Measurements from ENCODE around the gene RUNDC3A.

The RUNDC3A gene

DNA sequence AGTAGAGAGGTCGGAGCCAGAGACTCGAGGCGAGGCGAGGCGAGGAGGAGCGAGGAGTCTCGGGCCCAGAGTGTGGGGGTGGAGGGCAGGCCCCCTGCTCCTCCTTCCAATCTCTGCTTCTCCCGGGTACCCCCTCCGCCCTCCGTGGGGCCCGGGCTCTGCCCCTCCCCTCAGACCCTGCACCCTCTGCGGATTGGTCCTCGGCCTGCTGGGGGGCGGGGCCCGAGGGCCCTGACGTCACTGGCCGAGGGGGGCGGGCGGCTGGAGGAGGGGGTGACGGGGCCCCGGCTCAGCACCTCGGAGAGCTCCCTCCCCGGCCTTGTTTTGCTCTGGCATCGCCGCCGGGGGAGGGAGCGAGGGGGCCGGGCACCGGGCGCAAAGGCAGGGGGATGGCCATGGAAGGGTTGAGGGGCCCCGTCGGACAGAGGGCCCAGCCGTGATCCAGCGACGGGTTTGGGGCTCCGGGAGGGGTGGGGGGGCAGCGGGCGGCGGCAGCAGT lies at the start of gene RUNDC3A:
RUNDC3A (plus strand) TSS at position 282 of the 499 bp plus-strand sequence. CDS start 232 bp downstream, outside the sequence.
- DNase-seq (ENCODE audit: low spot score) = peak; percentile 81

DNA sequence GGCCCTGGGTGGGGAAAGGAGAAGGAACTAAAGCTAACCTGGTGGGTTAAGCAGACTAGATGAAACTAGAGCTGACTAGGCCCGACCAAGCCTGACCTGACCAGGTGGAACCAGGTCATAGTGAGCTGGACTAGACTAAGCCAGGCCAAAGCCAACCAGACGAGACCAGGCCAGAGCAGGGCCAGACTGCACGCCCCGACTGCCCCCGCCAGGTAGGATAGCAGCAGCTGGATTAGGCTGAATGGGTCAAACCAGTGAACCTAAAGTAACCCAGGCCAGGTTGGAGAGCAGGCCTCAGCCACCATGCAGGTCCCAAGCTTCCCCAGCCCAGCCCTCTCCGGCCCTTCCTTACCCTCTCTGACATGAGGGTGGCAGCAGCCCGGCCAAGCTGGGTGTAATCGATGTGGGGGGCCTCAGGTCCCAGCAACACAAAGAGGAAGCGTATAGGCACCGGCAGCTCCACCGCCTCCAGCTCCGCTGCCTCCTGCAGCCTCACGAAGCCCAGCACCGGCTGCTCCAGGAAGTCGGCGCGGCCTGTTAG lies 49.5 kb upstream of the RUNDC3A start:
- DNase-seq (ENCODE audit: low spot score) = no peak

DNA sequence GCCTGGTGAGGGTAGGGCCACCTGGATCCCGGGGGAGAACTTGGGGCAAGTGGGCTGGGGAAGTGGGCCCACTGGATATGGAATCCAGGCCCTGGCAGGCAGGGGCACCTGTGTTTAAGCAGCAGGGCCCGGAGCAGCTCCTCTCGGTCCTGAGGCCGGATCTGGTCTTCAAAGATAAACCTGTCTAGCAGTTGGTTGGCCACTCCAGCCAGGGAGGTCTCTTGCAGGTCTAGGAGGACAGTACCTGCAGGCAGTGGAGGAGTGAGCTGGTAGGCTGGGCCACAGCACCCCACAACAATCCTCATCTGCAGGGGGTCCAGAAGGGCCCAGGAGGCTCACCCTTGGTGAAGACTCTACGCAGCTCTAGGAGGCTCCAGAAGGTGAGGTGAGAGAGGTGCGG lies 48.1 kb upstream of the RUNDC3A start:
- DNase-seq (ENCODE audit: low spot score) = no peak

DNA sequence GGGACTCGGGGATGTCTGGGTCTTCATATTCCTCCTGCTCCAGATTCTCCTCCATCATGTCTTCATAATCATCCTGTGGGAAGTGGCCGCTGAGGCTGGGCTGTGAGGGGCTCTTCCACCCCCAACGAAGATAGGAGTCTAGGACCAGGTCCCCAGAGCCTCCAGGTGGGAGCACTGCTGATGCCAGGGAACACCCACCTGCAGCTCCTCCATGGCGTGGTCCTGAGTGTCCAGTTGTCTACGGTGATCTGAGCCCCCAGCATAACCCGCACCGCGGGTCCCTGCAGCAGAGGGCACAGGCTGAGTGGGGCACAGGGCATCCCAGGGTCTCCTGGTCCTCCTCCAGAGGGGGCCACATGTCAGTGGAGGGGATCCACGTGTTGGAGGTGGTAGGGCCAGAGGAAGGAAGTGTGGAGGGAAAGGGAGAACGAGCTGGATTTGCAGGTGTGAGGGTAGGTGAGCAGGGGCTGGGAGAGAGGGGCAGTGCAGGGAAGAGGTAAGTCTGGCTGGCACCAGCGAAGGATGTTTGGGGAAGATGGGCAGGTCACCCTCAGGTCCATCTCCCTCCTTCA lies 45.7 kb upstream of the RUNDC3A start:
- DNase-seq (ENCODE audit: low spot score) = no peak

DNA sequence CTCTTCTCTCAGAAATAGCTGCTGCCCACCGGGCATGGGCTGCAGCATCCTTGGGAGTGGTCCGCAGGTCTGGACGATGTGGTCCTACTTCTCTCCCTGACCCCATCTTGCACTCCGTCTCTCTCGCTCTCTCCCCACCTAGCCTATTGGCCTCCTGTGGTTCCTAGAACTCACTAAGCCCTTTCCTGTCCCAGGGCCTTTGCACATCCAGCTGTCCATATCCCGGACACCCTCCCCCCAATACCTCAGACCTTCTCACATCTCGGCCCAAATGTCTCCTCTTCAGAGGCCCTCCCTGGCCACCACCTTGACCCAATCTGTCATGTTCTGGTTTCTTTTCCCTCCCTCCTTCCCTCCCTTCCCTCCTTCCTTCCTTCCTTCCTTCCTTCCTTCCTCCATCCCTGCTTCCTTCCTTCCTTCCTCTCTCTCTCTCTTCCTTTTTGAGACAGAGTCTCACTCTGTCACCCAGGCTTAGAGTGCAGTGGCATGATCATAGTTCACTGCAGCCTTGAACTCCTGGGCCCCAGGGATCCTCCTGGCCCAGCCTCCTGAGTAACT lies 45.0 kb upstream of the RUNDC3A start:
- DNase-seq (ENCODE audit: low spot score) = no peak

DNA sequence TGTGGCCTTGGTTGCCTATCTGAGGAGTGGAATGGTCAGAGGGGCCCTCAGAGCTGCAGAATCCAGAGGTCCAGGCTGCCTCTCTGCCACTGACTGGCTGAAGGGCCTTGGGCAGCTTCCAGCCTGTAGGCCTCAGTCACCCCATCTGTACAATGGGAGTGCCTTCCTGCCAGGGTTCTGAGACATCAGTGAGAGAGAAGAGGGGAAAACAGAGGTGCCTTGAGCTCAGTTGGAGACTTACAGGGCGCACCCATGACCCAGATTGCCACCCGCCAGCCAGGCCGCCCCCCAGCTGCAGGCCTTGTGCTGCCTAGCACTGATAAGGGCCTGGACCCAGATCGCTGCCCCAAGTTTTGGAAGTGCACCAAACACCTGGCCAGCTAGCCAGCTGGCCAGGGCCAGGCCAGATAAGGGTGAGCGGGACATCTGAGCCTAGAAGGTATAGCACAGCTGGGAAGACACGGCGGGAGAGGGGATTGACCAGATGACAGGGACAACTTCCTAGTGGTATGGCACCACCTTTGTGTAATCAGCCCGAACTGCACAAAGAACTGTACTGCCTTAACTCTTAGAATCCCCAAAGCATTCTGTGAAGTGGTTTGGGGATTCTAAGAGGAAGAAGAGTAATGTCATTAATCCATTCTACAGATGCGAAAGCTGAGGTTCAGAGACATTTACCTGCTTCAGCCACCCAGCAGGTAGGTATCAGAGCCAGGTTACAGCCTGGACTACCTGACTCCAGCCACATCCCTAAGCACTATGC lies 41.8 kb upstream of the RUNDC3A start:
- no peak for DNase-seq (ENCODE audit: low spot score)

DNA sequence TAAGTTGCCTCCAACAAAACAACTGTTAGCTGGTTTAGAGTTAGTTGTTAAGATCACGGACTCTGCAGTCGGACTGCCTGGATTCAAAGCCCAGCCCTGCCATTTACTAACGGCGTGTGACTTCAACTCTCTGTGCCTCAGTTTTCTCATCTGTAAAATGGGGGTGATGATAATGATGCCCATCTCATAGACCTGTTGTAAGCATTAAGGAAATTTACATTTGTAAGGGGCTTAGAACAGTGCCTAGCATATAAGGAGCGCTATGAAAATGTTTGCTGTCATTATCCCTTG lies 41.3 kb upstream of the RUNDC3A start:
- DNase-seq (ENCODE audit: low spot score) = no peak

DNA sequence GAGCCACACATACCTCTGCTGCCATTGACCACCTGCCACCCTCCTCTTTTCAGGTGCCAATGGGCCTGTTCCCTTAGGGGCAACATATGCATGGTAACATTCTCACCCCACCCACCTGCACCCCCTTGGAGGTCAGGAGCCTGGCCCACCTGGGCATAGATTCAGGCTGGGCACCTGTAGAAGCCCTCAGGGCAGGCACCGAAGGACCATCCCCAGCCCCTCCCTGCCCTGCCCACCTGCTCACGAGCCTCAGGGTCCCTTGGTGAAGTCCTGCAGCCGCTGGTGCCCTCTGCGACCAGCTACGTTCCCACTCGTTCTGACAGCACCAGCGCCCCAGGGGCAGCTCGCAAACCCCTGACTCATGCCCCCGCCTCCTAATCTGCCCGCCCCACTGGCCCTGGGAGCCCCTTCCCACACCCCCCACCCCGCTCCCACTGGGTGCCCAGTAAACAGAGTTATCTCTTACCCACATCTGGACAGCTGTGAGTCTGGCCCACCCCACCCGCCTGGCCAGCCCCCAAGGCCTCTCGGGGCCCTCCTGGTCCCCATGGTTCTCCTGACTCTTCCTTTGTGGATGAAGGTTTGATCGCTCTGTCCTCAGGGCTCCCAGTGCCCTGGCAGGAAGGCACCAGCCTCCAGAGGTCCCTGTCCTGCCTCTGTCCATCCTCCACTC lies 40.4 kb upstream of the RUNDC3A start, which contains the start of gene SLC4A1:
SLC4A1 (minus strand) TSS at position 318 of the 673 bp plus-strand sequence. CDS start 5,269 bp downstream, outside the sequence.
- DNase-seq (ENCODE audit: low spot score) = no peak

DNA sequence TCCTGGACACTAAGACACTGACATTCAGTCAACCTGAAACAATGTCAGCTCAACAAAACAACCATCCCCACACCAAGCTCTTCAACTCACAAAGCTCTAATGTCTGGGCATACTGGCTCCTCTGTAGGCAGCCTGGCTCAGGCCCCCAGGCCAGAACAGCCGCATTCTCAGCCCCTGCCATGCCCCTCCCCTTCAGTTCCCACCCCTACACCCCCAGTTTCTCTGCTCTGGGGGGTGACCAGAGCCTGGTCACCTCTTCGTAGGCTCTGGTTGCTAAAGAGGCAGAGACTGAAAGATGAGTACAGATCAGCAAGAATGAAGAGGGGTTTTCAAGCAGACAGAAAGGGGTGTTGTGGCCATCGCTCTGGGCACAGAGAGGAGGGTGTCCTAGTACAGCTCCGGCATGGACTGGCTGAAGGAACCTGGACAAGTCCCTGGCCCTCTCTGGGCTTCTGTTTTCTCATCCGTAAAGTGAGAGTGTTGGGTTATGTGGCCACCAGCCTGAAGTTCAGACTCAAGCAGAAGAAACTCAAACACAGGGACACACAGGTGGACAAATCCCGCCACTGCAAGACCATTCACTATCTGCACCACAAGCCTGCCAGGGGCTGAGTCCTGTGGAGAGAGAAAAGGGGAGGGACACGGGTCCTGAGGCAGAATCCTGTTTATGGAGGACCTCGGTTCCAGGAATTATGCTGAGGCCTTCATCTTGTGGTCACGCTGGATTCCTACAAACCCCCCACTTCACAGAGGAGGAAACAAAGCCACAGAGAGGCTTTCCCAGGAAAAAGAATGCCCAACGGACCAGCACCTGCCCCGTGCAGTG lies 39.5 kb upstream of the RUNDC3A start:
- DNase-seq (ENCODE audit: low spot score) = no peak

DNA sequence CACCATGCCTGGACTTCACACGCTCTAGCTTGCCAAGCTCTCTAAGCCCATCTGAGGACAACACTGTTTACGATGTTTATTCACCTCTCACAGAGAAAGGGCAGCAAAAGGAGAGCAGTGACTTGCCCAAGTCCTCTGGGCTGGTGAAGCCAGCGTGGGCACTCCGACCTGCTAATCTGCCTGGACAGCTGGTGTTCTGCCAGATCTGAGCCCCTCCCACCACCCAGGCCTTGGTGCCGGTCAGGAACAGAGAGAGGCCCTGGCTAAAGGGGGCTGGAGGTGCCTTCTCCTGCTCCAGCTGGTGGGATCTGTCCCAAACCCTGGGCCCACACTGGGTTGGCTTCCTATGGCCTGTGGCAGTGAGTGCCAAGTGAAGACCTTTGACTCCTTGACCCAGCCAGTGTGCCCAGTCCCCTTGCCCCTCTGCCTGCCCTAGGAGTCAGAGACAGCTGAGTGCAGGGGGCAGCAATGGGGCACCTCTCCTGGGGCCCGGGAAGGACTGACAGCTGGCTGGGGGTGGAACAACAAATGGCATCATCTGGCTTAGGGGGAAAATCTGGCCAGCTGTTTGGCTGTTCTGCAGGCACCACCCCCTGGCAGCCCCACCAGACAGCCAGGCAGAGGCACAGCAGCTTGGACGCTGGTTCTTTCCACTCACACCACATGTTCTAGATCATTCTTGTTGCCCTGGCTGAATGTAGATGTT lies 38.7 kb upstream of the RUNDC3A start:
- no peak for DNase-seq (ENCODE audit: low spot score)

DNA sequence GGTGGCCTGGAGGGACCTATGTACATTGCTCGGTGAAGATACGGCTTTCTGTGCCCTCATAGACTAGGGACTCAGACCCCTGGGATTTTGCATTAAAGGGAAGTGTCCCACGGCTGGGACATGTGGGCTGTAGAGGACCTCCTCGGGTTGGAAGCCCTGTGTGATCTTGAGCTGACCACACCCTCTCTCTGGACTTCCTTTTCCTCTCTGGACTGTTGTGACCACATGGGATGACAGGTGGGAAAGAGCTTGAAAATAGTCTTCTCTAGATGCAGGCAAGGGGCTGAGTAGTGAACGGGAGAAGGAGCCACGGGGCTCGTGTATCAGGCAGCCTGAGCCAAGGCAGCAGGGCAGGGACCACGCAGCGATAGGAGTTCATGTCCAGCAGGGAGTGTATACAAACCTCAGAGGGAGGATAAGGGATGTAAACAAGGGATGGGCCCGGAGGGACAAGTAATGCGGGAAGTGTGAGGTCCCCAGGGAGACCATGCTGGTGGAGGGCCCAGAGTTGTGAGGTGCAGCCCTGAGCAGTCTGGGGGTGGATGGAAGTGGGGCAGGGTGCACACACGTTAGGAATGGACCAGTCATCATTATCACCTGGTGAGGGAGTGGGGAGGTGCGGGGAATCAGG lies 36.0 kb upstream of the RUNDC3A start:
- no peak for DNase-seq (ENCODE audit: low spot score)

DNA sequence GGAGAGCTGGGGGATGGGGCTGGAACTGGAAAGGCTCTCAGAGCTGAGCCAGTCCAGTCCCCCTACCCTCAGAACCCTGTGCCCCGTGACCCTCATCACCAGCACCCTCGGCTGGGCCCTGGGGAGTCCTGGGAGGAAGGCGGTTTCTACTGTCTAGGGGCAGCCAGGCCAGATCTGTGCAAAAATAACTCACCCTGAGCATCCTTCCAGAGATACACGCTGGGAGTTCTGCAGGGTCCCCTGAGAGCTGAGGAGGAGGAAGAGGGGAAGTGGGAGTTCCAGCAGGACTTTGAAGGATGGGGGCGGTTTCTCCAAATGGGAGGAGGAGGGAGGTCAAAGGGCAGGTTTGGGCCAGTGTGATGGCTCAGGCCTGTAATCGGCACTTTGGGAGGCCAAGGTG lies 35.4 kb upstream of the RUNDC3A start:
- DNase-seq (ENCODE audit: low spot score) = no peak

DNA sequence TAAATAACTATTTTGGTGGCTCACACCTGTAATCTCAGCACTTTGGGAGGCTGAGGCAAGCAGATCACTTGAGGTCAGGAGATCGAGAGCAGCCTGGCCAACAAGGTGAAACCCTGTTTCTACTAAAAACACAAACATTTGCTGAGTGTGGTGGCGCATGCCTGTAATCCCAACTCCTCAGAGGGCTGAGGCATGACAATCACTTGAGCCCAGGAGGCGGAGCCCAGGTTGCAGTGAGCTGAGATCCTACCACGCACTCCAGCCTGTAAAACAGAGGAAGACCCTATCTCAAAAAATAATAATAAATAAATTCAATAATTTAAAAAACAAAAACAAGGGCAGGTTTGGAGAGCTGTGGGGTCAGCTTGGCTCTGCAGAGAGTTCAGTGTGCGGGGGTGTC lies 34.8 kb upstream of the RUNDC3A start:
- DNase-seq (ENCODE audit: low spot score) = no peak

DNA sequence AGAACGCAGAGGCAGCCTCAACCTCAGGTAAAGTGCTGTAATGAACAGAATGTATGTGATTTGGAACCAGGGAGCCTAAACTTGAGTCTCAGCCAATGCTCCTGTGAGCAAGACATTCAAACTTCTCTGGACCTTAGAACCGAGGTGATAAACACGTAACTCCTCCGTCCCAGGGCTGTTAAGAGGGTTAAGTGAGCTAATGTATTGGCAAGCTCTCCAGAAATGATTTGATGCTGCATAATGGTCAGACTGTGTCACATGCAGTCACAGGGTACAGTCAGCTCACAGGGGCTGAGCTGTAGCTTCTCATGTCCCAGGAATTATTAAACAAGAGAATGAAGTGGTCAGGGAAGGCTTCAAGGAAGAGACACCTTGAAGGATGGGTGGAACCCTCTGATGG lies 30.4 kb upstream of the RUNDC3A start:
- no peak for DNase-seq (ENCODE audit: low spot score)

DNA sequence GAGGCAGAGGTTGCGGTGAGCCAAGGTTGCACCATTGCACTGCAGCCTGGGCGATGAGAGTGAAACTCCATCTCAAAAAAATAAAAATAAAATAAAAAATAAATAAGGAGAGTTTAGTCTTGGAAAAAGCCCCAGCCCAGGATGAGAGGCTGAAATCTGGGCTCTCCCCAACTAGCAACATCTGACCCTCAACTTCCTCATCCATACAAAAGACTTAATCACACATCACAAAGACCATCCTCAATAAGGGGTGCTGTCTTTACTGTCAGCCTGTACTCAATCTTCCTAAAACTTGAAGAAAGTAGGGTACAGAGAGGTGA lies 29.1 kb upstream of the RUNDC3A start:
- no peak for DNase-seq (ENCODE audit: low spot score)

DNA sequence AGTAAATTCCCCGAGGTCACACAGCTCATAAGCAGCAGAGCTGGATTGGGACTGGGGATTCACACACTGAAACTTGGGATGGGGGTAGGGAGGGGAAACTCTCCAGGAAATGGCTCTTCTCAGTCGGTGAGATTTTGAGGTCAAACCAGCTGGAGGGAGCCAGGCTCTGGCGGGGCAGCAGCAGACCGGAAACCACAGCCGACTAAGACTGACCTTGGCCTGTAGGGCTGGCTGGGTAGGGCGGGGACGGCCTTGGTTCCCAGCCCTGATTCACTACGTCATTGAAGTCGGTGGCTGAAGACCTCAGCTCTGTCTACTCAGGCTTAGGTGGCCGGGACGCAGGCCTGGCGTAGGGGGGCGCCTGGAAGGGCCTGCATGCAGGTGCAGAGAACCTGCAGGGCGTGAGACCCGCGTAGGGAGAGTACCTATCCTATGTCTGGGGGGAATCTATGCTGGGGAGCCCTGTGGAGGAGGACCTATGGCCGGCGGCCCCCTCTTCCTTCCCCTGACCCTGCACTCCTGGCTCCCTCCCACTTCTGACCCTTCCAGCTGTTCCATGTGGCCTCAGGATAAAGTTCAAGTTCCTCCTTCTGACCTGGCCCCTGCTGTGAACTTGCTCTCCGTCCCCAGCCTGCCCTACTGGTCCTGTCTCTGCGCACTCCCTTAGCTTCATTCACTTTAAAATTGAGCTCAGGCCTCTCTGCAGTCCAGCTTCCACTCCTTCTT lies 28.6 kb upstream of the RUNDC3A start:
- peak; percentile 9 for DNase-seq (ENCODE audit: low spot score)

DNA sequence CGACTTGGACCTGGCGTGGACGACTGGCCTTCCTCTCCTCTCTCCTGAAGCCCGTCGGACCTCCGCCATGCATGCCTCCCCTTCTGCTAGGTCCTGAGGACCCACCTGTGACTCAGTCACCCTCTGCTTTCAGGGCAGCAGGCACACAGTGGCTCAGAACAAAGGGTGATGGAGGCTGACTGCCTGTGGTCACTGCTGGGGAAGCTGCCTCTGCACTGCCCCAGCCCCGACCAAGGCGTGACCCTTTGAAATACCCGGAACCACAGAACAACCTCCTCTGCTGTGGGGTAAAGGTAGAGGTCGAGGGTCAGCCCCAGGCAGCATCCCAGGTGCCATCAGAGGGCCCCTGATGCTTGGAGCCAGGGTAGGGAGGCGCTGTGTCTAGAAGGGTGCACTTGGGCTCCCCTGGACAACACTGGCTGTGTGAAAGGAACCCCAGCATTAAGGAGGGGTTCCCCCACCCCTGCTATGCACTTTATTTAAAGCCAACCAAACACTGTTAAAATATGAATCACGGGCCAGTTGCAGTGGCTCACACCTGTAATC lies 27.9 kb upstream of the RUNDC3A start:
- DNase-seq (ENCODE audit: low spot score) = no peak

DNA sequence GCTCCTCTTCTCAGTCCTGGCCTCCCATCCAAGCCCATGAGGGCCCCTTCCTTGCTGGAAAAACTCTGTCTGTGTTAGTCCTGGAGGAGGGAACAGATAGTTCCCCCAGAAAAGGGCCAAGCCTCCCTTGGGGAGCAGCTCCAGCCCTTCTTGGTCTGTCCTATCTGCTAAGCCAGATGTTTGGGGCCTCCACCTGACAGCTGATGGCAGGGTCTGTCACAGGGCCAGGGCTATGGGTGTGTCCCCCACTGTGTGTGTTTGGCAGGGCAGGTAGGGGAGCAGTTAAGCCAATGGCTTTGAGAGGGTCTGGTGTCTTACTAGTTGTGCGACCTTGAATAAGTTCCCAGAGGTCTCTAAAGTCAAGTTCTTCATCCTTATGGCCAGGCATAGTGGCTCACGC lies 26.8 kb upstream of the RUNDC3A start:
- no peak for DNase-seq (ENCODE audit: low spot score)

DNA sequence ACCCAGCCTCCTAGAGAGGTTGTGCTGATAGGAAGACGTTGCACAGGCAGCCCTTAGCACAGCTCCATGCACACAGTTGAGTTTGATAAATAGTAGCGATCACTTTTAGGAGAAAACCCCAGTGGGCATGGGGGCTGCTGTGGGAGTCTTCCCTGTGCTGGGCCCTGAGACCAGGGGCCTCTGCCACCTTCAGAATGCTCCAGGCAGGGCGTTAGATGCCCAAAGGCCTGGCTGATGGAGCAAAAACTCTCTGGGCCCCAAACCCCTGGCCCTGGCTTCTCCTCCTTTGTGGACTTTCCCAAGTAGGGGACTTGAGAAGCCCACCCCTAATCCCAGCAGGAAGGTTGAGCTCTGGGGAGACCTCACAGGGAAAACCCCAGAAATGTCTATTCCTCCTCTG lies 26.1 kb upstream of the RUNDC3A start:
- DNase-seq (ENCODE audit: low spot score) = no peak
